Measurements from ENCODE around the gene CCDC120.

Gene CCDC120

GRCh38 chrX:49039598-49040375 is 19.0 kb upstream of the CCDC120 start:
- no peak overlapping the region for H3K4me3 ChIP-seq (ENCODE audit: low read depth, low read length)
- DNase-seq (ENCODE audit: low read depth) = peak; percentile 49
- TF ChIP-seq CTCF (IDR thresholded peaks at IDR 0.05; ENCODE audit: insufficient read depth, low read depth, low read length, missing control alignments) = no peak

DNA sequence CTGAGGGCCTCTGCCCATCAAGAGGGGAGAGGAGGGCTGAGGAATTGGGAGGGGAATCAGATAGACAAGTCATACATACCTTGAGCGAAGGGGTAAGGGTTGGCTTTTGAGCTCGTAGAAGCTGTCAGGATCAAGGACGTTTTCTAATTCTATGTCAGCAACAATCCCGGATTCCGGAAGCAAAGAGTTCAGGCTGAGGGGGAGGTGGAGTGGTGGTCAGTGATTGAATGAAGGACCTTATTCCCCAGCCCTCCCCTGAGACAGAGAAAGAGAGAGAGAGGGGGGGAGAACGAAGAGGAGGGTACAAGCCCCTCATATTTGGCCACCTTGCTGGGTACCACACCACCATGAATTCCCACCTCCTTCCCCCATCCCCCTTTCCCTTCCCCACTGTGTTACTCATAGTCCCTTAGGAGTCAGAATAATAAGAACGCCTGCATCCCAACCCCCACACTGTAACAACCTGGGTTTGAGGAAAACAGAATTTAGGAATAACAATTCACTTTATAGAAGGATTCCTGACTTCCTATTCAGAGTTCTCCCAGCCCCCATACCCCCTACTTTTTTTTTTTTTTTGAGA is 18.3 kb upstream of the CCDC120 start:
- no peak for TF ChIP-seq CTCF (IDR thresholded peaks at IDR 0.05; ENCODE audit: insufficient read depth, low read depth, low read length, missing control alignments)
- no peak overlapping the region for H3K4me3 ChIP-seq (ENCODE audit: low read depth, low read length)
- no peak for DNase-seq (ENCODE audit: low read depth)

DNA sequence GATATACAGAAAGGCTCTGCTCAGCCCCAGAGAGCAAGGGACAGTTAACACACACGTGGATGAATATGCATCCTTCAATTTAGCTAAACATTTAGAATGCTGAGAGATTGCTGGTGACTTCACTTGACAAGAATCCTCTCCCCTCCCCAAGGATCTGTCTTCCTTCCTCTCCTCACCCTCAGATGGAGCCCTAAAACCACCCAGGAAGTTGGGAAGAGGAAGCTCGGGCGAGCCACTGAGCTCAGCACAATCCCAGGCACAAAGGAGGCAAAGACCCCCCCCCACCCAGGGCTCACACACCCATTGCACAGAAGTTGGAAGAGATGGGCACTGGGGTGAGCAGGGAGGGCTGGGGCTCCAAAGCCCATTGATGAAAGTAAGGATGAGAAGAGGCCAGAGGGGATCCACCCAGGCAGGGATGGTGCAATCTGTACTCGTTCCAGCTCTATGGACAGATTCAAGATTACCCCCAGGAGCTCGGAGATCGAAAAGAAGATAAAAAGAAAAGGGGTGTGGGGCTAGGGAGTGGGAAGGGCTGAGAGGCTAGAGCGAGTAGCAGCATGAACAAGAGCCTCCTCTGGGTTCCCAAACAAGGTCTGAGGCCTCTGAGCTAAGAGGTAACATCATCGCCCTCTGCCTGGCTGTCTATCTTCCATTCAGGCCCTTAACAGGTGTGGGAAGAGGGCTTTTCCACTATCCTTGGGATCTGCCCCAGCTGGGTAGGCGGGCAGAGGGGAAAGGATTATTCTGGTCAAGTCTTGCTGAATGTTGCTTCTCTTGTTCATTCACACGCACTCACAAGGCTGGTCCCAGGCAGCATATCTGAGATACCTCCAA is 16.8 kb upstream of the CCDC120 start:
- peak overlapping the region; percentile 82 for H3K4me3 ChIP-seq (ENCODE audit: low read depth, low read length)
- no peak for TF ChIP-seq CTCF (IDR thresholded peaks at IDR 0.05; ENCODE audit: insufficient read depth, low read depth, low read length, missing control alignments)
- peak; percentile 13 for DNase-seq (ENCODE audit: low read depth)

GRCh38 chrX:49042581-49043219 is 16.1 kb upstream of the CCDC120 start:
- peak; percentile 6 for DNase-seq (ENCODE audit: low read depth)
- TF ChIP-seq CTCF (IDR thresholded peaks at IDR 0.05; ENCODE audit: insufficient read depth, low read depth, low read length, missing control alignments) = no peak
- H3K4me3 ChIP-seq (ENCODE audit: low read depth, low read length) = peak overlapping the region; percentile 82

- H3K4me3 ChIP-seq (ENCODE audit: low read depth, low read length) = peak within 1 kb of the TSS; percentile 82
- TF ChIP-seq CTCF (IDR thresholded peaks at IDR 0.05; ENCODE audit: insufficient read depth, low read depth, low read length, missing control alignments) = peak; percentile 56
- peak; percentile 98 for DNase-seq (ENCODE audit: low read depth)
Observed at GRCh38 chrX:49043220-49043986, 15.4 kb upstream of the CCDC120 start, which contains the start of gene TFE3. TSS of gene TFE3 (minus strand) at chrX:49043357. CDS start at chrX:49043226, 131 bp downstream.

- no peak for DNase-seq (ENCODE audit: low read depth)
- peak overlapping the region; percentile 45 for H3K4me3 ChIP-seq (ENCODE audit: low read depth, low read length)
- no peak for TF ChIP-seq CTCF (IDR thresholded peaks at IDR 0.05; ENCODE audit: insufficient read depth, low read depth, low read length, missing control alignments)
Observed at GRCh38 chrX:49043987-49044281, 14.9 kb upstream of the CCDC120 start.
